GM19025 (cell line): Measurements from ENCODE around the gene KSR2.
"Not testable (repeated sequence)": the region's sequence is repeated elsewhere in the genome, so short reads cannot be mapped to it uniquely, and the experiment has no call there.

ENCODE experiments used
- ATAC-seq: cut with Tn5 transposase; IDR thresholded peaks from one replicate; pipeline ENCODE4 v1.9.1; 2021; ENCODE audit warnings: mild to moderate bottlenecking, low read depth, moderate library complexity; ENCODE audit not compliant: unreplicated experiment

KSR2 gene

DNA sequence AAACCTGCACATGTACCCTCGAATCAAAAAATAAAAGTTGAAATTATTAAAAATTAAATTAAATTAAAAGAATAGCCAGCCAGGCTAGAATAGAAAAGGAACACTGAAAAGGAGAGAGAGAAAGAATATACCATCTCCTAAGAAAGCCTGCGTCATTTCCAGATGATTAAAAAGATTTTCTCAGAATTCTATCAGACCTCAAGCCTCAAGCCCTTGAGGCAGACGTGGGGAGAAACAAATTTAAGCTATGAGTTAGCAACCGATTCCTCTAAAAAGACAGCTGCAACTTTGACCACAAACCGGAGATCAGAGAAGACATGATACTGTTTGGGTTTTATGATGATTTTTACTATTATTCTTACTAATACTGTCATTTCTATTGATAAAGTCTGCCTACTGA is 138.3 kb downstream of the KSR2 start:
- no peak for ATAC-seq

GRCh38 chr12:117829108-117829507 is 139.7 kb downstream of the KSR2 start:
- no peak for ATAC-seq

DNA sequence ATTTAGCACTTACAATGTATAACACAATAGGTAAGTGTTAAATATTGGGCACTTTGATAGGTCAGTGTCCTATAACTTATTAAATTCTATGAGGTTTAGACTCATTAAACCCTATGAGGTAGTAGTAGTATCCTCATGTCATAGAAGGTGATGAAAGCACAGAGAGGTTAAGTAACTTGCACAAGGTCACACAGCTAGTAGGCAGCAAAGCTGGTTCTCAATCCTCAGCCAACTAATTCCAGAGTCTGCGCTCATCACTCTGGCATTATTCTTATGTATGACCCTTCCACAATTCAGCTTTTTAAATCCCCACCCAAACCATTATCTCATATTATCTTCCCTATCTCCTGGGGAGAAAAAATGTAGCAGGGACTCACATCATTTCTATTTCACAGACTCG is 141.1 kb downstream of the KSR2 start:
- ATAC-seq: no peak

GRCh38 chr12:117825827-117826226 is 143.0 kb downstream of the KSR2 start:
- ATAC-seq: no peak

DNA sequence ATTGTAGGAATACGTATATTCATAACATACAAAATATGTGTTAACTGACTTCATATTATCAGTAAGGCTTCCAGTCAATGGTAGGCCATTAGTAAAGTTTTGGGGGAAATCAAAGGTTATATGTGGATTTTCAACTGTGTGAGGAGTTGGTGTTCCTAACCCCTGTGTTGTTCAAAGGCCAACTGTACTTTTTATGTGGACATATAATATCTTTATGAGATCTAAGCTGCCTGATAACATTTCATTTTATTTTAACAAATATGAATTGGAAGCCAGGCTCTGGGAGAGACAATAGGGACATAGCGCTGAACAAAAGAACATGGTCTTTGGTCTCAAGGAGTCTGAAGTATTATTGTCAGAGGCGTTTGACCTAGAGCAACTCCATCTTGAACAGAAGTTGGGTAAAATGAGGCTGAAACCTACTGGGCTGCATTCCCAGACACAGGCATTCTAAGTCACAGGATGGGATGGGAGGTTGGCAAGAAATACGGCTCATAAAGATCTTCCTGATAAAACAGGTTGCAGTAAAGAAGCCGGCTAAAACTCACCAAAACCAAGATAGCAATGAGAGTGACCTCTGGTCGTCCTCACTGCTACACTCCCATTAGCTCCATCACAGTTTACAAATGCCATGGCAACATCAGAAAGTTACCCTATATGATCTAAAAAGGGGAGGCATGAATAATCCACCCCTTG is 147.2 kb downstream of the KSR2 start:
- no peak for ATAC-seq

- ATAC-seq: no peak
Observed at GRCh38 chr12:117820216-117820907, 148.4 kb downstream of the KSR2 start.

GRCh38 chr12:117819160-117819559 is 149.6 kb downstream of the KSR2 start:
- no peak for ATAC-seq

DNA sequence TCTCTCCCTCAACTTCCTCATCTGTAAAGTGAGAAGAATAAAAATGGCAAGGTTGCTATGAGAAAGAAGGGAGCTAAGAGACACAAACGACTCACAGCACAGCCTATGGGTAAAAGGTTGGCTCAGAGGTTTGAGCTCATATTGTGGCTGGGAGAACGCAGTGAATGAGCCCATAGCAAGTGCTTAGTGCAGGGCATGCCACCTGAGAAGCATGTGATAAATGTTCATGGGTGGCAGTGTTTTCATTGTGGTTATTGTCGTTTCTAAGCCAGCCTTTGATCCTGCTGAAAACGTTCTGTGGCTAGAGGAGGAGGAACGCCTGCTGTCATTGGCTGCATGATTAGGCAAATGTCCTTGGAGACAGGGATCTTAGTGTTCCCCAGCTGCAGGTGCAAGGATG is 150.4 kb downstream of the KSR2 start:
- ATAC-seq: no peak

DNA sequence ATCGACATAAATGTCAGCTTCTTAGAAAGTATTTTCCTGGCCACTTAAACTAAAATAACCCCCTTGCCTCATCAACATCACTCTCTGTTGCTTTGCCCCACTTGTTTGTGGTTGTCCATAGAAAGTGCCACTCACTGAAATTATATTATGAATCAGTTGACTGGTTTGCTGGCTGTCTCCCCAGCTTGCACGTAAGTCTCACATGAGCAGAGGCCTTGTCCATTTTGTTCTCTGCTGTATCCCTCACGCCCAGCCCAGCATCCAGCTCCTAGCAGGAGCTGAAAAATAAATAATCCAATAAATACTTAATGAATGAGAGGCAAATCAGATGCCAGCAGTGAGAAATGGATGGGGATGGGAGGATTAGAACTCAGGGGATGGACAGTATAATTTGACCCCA is 159.3 kb downstream of the KSR2 start:
- ATAC-seq: no peak

DNA sequence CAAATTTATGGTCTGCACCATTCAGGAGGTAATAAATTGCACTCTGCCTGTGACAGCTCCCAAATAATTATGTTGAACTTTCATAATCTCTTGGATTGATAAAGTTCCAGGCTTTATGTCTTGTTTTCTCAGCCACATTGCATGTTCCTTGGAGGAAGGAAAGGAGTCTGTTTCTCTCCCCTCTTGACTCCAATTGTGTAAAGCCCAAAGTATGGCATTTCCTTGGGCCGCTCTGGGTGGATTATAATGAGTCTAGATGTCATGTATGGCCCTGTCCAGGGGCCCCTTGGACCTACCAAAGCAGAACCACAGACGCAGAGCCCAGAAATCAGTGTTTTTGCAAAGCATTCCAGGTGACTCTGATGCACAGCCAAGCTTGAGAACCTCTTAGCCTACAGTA is 160.8 kb downstream of the KSR2 start:
- ATAC-seq: no peak

DNA sequence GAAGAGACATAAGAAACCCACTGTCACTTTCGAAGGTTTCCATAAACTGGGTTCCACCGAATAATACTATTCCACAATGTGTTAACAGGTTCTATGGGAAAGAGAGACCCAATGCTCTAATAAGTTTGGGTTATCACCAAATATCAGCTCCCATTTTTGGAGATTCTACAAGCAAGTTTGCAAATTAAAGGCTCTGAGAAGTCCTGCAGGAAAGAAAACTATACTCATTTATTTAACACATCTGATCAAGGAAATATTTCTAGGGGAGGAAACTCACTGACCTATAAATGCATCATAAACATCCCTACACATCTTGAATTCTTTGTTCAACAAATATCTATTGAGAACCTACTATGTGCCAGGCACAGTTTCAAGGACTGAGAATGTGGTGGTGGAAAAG is 161.4 kb downstream of the KSR2 start:
- ATAC-seq: no peak

DNA sequence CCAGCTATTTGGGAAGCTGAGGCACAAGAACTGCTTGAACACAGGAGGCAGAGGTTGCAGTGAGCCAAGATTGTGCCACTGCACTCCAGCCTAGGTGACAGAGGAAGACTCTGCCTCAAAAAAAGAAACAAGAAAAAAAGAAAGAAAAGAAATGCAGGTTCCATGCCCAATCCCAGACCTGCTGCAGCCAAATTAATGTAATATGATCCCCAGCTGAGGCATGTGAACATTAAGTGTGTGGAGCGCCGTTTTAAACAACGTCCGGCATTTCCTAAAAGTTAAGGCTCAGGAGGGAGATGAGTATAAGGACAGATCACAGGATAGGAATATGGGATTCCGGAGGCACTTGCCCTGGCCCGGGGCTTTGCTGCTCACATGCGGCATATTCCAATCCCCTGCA is 162.9 kb downstream of the KSR2 start:
- no peak for ATAC-seq

GRCh38 chr12:117803001-117803400 is 165.8 kb downstream of the KSR2 start:
- no peak for ATAC-seq

GRCh38 chr12:117800711-117801110 is 168.1 kb downstream of the KSR2 start:
- not testable (repeated sequence) for ATAC-seq

GRCh38 chr12:117797202-117797601 is 171.6 kb downstream of the KSR2 start:
- ATAC-seq: no peak

DNA sequence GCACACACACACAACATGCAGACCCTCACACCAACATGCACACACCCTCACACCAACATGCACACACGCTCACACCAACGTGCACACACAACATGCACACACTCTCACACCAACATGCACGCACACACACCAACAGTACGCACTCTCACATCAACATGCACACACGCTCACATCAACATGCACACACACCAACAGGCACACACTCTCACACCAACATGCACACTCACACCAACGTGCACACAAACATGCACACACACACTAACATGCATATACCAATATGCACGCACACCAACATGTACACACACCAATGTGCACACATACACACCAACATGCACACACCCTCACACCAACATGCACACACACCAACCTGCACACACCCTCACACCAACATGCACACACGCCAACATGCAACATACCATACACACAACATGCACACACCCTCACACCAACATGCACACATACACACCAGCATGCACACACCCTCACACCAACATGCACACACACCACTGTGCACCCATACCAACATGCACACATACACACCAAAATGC is 175.8 kb downstream of the KSR2 start:
- ATAC-seq: no peak

GRCh38 chr12:117792471-117792870 is 176.3 kb downstream of the KSR2 start:
- ATAC-seq: no peak

DNA sequence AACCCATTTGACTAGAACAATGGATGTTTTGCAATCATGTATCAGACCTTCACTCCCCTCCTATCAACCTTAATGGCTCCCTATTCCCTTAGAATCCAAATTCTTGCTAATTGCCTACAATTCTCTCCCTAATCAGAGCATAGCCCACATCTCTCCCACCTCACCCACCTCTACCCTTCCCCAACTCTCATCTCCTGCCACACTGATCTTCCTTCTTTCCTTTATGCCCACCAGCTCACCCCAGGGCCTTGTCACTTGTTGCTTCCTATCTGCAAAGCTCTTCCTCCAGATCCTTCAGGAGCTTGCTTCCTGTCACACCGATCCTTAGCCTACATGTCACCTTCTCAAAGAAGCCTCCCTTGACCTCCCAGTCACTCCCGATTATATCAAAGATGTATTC is 177.8 kb downstream of the KSR2 start:
- ATAC-seq: no peak

- ATAC-seq: no peak
Observed at GRCh38 chr12:117790198-117790597, 178.6 kb downstream of the KSR2 start.

- no peak for ATAC-seq
Observed at GRCh38 chr12:117789195-117789912, 179.4 kb downstream of the KSR2 start.

DNA sequence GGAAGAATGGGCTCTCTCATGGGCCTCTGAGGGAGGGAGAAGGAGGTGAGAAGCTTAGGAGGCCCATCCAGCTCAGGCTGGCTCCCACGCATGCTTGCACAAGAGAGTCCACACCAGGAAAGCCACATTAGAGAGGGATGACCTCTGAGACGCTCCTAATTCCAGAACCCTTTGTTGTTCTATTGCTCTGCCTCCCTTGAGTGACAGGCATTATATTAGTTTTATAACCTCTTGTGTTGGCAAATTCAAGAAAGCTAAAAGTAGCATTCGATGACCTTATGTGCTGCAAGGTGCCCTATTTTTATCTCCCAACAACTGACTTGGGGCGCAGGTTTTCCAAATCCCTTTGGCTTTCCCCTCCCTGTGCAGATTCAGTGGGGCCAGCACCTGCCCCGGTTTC is 190.1 kb downstream of the KSR2 start:
- ATAC-seq: no peak
